ENCODE results near the gene STK39. TPM values are rescaled to one million over a fixed set of nuclear protein-coding genes. Genes with fewer than 3 reads are reported as not detected.
A peak's percentile ranks its signal among the peaks of the same experiment; 100 is the strongest.

The STK39 gene
- total and polyA plus RNA-seq, 11 donors = 13.1 to 40.1 (median 21.5) TPM

- DNase-seq = peak in 2 of 5 donors; percentile 32 to 35
- intact Hi-C loops (cut with DNase I) = loop anchor here in 3 of 10 donors (5.0 to 10.0 kb wide), 3 partner anchors 77 to 110 kb away; no protein-coding TSS in a partner anchor
- Histone ChIP-seq H3K27ac (peak overlapping the region in 4 of 12 donors; percentile 41 to 64 (median 52)), H3K4me1 (peaks cover 0 to 63% (median 34%) of the 10 kb centered on the region in 12 donors), H3K36me3 (no peaks in the 10 kb centered on the region), H3K27me3 (no peaks in the 10 kb centered on the region), H3K4me3 (peak overlapping the region in 1 of 12 donors; percentile 87), H3K9me3 (no peaks in the 10 kb centered on the region)
- TF ChIP-seq CTCF (IDR thresholded peaks at IDR 0.05) (no peak), POLR2A (IDR thresholded peaks at IDR 0.05) (no peak)
- no peak for ATAC-seq
- WGBS, 4 donors = 41 to 75% (median 63%) methylated on average over 8 of the region's 8 CpGs
Observed at GRCh38 chr2:168244318-168244717, 3.1 kb downstream of the STK39 start.

- DNase-seq (no peak), ATAC-seq (no peak)
- no peaks in the 10 kb centered on the region for H3K9me3 ChIP-seq
- no peak overlapping the region for H3K27ac ChIP-seq
- WGBS, 4 donors = 90 to 92% (median 91%) methylated on average over 5 of the region's 5 CpGs
- H3K27me3 ChIP-seq = no peaks in the 10 kb centered on the region
- TF ChIP-seq CTCF (IDR thresholded peaks at IDR 0.05) = no peak
- no peak for TF ChIP-seq POLR2A (IDR thresholded peaks at IDR 0.05)
- peaks cover 0 to 69% (median 35%) of the 10 kb centered on the region in 12 donors for H3K4me1 ChIP-seq
- H3K4me3 ChIP-seq = no peak overlapping the region
- intact Hi-C loops (cut with DNase I) = loop anchor here in 3 of 10 donors (5.0 to 10.0 kb wide), 3 partner anchors 76 to 108 kb away; no protein-coding TSS in a partner anchor
- no peaks in the 10 kb centered on the region for H3K36me3 ChIP-seq
Observed at GRCh38 chr2:168243061-168243460, 4.3 kb downstream of the STK39 start.

- H3K4me1 ChIP-seq = peaks cover 0 to 69% (median 34%) of the 10 kb centered on the region in 12 donors
- intact Hi-C loops (cut with DNase I) = loop anchor here in 3 of 10 donors (5.0 to 10.0 kb wide), 3 partner anchors 74 to 107 kb away; no protein-coding TSS in a partner anchor
- H3K27me3 ChIP-seq = no peaks in the 10 kb centered on the region
- DNase-seq (peak in 2 of 5 donors; percentile 35 to 49), ATAC-seq (peak in 2 of 4 donors; percentile 26 to 41)
- no peaks in the 10 kb centered on the region for H3K9me3 ChIP-seq
- H3K4me3 ChIP-seq = no peak overlapping the region
- H3K27ac ChIP-seq = peak overlapping the region in 11 of 12 donors; percentile 12 to 72 (median 56)
- WGBS, 4 donors = 52 to 59% (median 54%) methylated on average over 5 of the region's 5 CpGs
- H3K36me3 ChIP-seq = no peaks in the 10 kb centered on the region
- TF ChIP-seq POLR2A (IDR thresholded peaks at IDR 0.05) (no peak), CTCF (IDR thresholded peaks at IDR 0.05) (no peak)
Observed at GRCh38 chr2:168241746-168242145, 5.6 kb downstream of the STK39 start.

GRCh38 chr2:168241208-168241607 lies 6.2 kb downstream of the STK39 start:
- intact Hi-C loops (cut with DNase I) = loop anchor here in 3 of 10 donors (5.0 to 10.0 kb wide), 3 partner anchors 74 to 106 kb away; no protein-coding TSS in a partner anchor
- no peaks in the 10 kb centered on the region for H3K9me3 ChIP-seq

More at GRCh38 chr2:168241208-168241607, 6.2 kb downstream of the STK39 start:
- no peaks in the 10 kb centered on the region for H3K27me3 ChIP-seq
- TF ChIP-seq POLR2A (IDR thresholded peaks at IDR 0.05) (no peak), CTCF (IDR thresholded peaks at IDR 0.05) (no peak)
- no peaks in the 10 kb centered on the region for H3K36me3 ChIP-seq
- DNase-seq (peak in 1 of 5 donors; percentile 39), ATAC-seq (peak in 3 of 4 donors; percentile 44 to 61 (median 53))
- peak overlapping the region in 11 of 12 donors; percentile 12 to 72 (median 56) for H3K27ac ChIP-seq
- 41 to 44% (median 42%) methylated on average over 5 of the region's 5 CpGs for WGBS, 4 donors
- H3K4me3 ChIP-seq = no peak overlapping the region
- H3K4me1 ChIP-seq = peaks cover 0 to 64% (median 33%) of the 10 kb centered on the region in 12 donors

All from heart left ventricle (tissue), 16 donors.